NCI-H345 (cell line): ENCODE results near the gene SMS.
"Not testable (repeated sequence)": the region's sequence is repeated elsewhere in the genome, so short reads cannot be mapped to it uniquely, and the experiment has no call there.

Source experiments
- DNase-seq: peaks from one replicate; lab custom pipeline; 2025; lab: John Stamatoyannopoulos, UW

SMS gene

GRCh38 chrX:21940356-21940829, at the start of gene SMS:
Gene SMS (plus strand): TSS chrX:21940709. CDS start chrX:21940825, 116 bp downstream.
- DNase-seq = peak; percentile 78

- peak; percentile 19 for DNase-seq
Observed at GRCh38 chrX:21905313-21905712, 35.2 kb upstream of the SMS start.

- no peak for DNase-seq
Observed at GRCh38 chrX:21905953-21906352, 34.6 kb upstream of the SMS start.

DNA sequence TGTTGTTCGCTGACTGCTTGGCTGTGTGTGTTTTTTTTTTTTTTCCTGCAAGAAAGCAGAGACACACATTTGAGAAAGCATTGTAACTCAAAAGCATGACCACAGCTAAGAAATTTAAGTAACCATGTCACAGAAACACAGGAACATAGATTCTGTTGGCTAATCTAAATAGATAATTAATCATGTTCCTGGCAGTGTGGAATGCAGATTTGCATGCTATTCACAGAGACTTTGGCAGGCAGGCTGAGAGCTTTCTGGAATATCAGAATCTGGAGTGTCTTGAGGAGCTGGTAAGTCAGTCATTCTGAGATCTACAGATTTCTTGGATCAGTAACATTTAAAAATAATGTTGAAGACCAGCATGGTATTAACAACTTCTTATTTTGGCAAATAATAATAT, 33.2 kb upstream of the SMS start:
- no peak for DNase-seq

DNA sequence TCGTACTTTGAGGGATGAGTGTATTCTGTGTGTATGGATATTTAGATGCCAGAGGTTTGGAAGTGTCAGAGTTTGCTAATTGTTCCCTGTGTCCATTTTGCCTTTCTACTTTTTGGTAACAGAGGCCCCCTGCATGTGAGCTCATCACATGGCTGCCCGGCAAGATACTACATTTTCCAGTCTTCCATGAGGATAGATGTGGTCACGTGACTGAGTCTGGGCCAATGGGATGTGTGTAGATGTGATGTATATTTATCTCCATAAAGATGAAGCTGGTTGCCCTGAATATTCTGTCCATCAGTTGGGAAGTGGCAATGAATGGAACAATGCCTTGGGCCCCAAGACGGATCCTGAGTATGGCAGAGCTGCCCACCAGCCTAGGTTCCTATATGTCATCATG, 29.0 kb upstream of the SMS start:
- DNase-seq = no peak

DNA sequence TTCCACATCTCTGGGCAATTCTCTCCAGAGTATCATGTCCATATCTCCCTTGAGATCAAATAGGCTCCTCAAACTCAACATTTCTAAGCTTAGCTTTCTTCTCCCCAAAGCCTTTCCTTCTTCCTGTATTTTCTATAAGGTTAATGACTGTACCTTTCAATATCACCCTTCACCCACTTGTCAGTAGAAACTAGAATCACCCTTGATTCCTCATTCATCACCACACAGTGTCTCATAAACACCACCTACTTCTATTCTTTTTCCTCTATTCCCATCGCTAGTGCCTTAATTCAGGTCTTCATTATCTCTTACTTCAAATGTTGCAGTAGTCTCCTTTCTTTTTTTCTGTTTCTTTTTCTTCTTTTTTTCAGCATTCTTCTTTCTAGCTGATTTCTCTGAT, 28.3 kb upstream of the SMS start:
- no peak for DNase-seq

GRCh38 chrX:21912989-21913388, 27.5 kb upstream of the SMS start:
- DNase-seq = no peak

DNA sequence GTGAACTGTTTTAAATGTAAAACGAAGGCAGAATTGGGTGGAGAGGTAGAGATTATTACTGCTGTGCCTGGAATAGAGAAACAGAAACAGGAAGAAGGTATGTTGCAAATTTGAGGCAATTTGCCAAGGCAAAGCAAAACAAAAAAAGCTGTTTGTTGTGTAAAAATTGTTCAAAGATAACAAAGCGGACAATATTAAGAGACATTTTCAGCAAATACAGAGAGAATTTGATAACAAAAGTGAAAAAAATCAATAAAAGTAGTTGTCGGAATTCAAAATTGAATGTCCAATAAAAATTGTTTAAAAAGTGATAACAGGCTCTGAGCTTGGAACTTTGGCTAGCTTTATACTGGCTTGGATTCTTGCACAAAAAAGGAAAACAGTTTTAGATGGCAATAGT, 14.4 kb upstream of the SMS start:
- no peak for DNase-seq

DNA sequence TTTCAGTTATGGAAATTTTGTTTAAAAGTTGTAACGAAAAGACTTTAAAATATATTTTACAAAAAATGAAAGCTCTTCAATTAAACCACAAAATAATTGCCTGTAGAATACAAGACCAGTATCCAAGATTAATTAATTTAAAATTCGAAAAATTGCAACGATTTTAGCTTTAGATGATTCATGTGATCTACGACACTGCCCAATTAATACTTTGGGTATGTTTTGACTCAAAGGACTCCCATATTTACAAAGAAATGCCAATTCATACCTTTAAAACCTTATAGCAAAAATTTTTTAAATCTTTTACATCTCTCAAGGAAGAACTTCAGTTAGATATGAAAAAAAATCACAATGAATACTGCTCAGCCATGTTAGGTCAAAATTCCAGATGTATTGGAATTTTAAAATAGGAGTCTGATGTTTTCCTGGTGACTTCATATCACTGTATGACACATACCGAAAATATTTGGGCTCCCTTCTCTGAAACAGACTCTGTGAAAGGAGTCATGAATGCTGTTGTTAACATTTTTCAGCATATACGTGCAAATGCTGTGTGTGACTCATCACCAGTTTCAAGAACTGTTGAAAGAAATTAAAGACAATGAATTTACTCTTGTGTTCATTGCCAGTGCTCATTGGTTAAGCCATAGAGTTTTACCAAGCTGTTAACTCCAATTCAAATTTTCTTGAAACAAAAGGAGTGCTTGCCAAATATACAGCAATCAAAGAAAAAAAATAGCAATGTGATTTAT, 13.8 kb upstream of the SMS start:
- DNase-seq = no peak

DNA sequence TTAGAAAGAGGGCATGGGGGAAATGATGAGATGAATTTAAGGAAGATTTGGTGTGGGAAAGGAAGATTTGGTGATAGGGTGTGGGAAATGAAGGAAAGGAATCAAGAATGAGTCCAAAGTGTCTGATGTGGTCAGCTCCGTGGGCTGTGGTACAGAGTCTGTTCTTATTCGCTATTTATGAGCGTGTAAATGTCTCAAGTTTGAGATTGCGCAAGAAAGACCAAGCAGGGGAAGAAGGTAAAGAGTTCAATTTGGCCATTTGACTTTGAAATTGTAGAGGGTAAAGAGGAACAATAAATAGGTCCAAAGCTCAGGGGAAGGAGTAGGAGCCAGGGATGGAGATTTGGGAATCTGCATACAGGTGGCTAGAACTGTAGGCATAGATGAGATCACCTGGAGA, 11.3 kb upstream of the SMS start:
- no peak for DNase-seq

DNA sequence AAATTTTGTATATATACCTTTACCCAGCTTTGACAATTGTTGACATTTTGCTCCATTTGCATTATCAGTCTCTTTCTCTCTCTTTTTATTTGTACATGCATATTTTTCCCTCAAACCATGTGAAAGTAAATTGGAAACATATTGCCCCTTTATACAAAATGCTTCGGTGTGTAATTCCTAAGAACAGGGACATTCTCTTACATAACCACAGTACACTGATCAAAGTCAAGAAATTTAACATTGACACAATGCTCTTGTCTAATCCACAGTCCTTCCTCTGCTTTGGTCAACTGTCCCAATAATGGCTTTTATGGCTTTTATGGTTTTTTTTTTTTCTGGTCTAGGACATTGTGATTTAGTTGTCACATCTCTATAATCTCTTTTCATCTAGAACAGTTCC, 9.5 kb upstream of the SMS start:
- no peak for DNase-seq

DNA sequence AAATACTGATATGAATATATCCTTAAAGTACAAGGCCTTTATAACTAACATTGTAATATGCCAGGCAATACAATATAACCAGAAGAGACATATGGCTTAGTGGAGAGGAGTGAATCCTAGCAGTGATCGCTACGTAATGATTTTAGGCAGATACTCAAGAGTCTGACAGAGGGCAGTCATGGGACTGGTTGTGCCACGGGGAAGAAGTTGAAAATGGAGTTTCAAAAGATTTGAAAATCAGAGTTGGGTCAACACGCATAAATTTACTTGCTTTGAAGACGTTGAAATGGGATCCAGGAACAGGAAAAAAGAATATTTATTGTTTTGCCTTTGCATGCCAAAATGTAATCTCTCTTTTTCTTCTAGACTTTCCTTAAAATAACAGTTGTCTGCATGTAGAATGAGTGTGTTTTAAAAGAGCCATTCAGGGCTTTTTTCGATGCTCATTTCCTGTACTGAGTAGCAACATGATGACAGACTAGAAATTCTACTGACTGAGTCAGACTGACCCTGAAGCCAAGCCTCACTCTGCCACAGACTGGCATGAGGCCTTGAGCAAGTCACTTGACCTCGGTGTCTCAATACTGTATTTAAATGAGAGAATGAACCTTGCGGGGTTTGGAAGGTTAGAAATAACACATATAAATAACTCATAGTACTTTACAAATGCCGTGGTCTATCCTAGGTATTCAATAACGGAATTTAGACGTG, 8.1 kb upstream of the SMS start:
- DNase-seq = no peak

- no peak for DNase-seq
Observed at GRCh38 chrX:21933077-21933476, 7.4 kb upstream of the SMS start.

DNA sequence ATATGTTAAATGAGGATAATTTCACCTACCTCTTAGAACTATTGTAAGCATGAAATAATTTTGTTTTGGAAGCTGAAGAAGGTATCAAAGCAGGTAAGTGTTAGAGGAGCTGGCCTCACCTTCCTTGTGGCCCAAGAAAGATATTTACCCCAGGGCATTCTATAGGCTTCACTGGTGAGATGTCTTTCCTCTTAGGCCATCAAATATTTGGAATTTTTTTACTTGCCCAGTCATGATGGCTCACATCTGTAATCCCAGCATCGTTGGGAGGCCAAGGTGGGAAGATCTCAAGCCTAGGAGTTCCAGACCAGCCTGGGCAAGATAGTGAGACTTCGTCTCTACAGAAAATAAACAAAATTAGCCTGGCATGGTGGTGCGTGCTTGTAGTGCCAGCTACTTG, 6.1 kb upstream of the SMS start:
- DNase-seq = no peak

DNA sequence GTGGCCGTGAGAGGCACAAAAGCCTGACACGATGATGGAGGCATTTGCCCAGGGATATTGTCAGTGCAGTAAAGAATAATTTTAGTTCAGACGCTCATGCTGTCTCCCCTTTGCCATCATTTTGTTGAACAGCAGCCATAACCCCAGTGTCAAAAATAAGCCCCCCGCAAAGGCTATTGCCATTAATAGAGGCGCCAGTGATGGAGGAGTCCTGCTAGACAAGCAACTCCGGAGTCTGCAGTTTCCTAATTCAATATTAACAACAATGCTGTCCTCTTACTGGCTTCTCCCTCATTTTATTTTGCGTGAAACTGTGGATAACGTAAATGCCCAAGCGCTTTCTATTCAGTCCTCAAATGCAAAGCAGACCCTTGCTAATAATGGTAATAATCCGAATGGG, 603 bp upstream of the SMS start:
- no peak for DNase-seq

GRCh38 chrX:21943460-21944135, 3.1 kb downstream of the SMS start:
- no peak for DNase-seq

GRCh38 chrX:21944136-21944615, 3.7 kb downstream of the SMS start:
- no peak for DNase-seq

- DNase-seq = no peak
Observed at GRCh38 chrX:21946925-21947641, 6.6 kb downstream of the SMS start.

GRCh38 chrX:21947671-21948070, 7.2 kb downstream of the SMS start:
- DNase-seq = no peak

DNA sequence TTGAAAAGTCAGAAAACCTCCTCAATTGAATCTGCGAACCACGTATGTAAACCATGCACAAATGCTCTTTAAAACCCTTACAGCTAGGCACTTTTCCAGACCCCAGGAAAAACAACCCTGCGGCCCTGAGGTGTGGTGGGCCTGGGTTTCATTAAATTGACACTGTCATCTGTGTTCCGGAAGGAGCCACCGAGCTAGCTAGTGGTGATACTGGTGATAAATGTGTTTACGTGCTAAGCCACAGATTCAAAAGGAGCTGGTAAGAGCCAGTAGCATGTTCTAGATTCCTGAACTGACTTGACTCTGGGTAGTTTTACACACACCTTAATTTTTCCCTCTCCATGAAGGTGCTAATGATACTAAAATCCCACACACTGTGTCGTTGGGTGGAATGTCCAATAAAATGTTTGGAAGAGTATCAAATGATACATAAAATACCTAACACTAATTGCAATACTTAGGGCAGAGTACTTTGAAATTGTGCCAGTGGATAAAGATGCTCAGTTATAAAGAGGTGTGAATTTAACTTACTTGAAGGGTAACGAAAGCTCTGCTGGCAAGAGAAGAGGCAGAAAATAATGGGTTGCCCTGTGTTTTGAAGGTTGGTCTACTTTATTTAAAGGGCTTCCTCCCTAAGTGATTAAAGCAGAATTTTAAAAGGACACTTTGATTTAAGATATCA, 8.5 kb downstream of the SMS start:
- DNase-seq = no peak

GRCh38 chrX:21949689-21950088, 9.2 kb downstream of the SMS start:
- DNase-seq = no peak

DNA sequence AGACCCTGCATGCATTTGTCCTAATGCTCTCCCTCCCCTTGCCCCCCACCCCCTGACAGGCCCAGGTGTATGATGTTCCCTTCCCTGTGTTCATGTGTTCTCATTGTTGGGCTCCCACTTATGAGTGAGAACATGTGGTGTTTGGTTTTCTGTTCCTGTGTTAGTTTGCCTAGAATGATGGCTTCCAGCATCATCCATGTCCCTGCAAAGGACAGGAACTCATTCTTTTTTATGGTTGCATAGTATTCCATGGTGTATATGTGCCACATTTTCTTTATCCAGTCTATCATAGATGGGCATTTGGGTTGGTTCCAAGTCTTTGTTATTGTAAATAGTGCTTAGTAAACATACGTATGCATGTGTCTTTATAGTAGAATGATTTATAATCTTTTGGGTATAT, 10.0 kb downstream of the SMS start:
- DNase-seq = not testable (repeated sequence)
